Measurements from ENCODE around the gene RHBDF1.
A peak's percentile ranks its signal among the peaks of the same experiment; 100 is the strongest.
"Not testable (repeated sequence)": the region's sequence is repeated elsewhere in the genome, so short reads cannot be mapped to it uniquely, and the experiment has no call there.

RHBDF1 gene

GRCh38 chr16:56231-56927 is 16.1 kb downstream of the RHBDF1 start:
- no peak for DNase-seq

GRCh38 chr16:55571-56136 is 16.8 kb downstream of the RHBDF1 start:
- no peak for DNase-seq

GRCh38 chr16:54237-54581 is 18.2 kb downstream of the RHBDF1 start:
- no peak for DNase-seq

- peak; percentile 93 for DNase-seq
These were observed 18.8 kb downstream of the RHBDF1 start, which contains the start of the genes POLR3K and SNRNP25 for GRCh38 chr16:53346-54236. Gene POLR3K, minus strand, starts transcription at chr16:53608. Its CDS starts 22 bp downstream, at chr16:53586. Gene SNRNP25, plus strand, starts transcription at chr16:53828. Its CDS starts 189 bp downstream, at chr16:54017.

- no peak for DNase-seq
These were observed 21.5 kb downstream of the RHBDF1 start for GRCh38 chr16:50769-51591.

- DNase-seq: no peak
These were observed 25.2 kb downstream of the RHBDF1 start for GRCh38 chr16:47234-47633.

GRCh38 chr16:46510-46909 is 25.9 kb downstream of the RHBDF1 start:
- not testable (repeated sequence) for DNase-seq

- DNase-seq: no peak
These were observed 27.0 kb downstream of the RHBDF1 start for GRCh38 chr16:45454-45853.

GRCh38 chr16:44655-45054 is 27.8 kb downstream of the RHBDF1 start:
- no peak for DNase-seq

- DNase-seq: no peak
These were observed 29.1 kb downstream of the RHBDF1 start for GRCh38 chr16:43294-43693.

GRCh38 chr16:42691-43090 is 29.7 kb downstream of the RHBDF1 start:
- no peak for DNase-seq

- no peak for DNase-seq
These were observed 30.4 kb downstream of the RHBDF1 start for GRCh38 chr16:42069-42457.

GRCh38 chr16:41439-42068 is 30.9 kb downstream of the RHBDF1 start:
- no peak for DNase-seq

- no peak for DNase-seq
These were observed 33.2 kb downstream of the RHBDF1 start for GRCh38 chr16:38941-39892.

GRCh38 chr16:38206-38605 is 34.2 kb downstream of the RHBDF1 start:
- not testable (repeated sequence) for DNase-seq

- no peak for DNase-seq
These were observed 34.9 kb downstream of the RHBDF1 start for GRCh38 chr16:37511-37910.

- no peak for DNase-seq
These were observed 36.0 kb downstream of the RHBDF1 start for GRCh38 chr16:36336-36984.

GRCh38 chr16:35678-36305 is 36.6 kb downstream of the RHBDF1 start:
- no peak for DNase-seq

- DNase-seq: no peak
These were observed 37.3 kb downstream of the RHBDF1 start for GRCh38 chr16:35011-35677.

GRCh38 chr16:34648-34987 is 37.8 kb downstream of the RHBDF1 start:
- no peak for DNase-seq

Measured in SHP77 treated with DMSO at 0.1 percent for 48 hours (cell line).